CD14-positive monocyte (primary cell): ENCODE measurements around the gene KLHL21. TPM values are rescaled to one million over a fixed set of nuclear protein-coding genes. Genes with fewer than 3 reads are reported as not detected.

Source experiments
- DNase-seq, 3 donors: peaks; one replicate each; pipeline ENCODE4 v3.0.0-alpha.2; 2011 to 2022
- H2AFZ ChIP-seq: 2 replicates; pipeline ENCODE4 v1.6.0; 2012; ENCODE audit warnings: mild to moderate bottlenecking, low read depth, low read length, inconsistent platforms; ENCODE audit not compliant: insufficient read depth, poor library complexity, severe bottlenecking
- H3K27ac ChIP-seq, 2 donors: 1 replicate in 1 of 2; 2 replicates in 1 of 2; pipeline ENCODE4 v1.5.1; 2012 to 2013; ENCODE audit warnings: low read length in 2 of 2, control low read depth in 1 of 2, inconsistent platforms in 1 of 2, low read depth in 1 of 2, mild to moderate bottlenecking in 1 of 2
- H3K27me3 ChIP-seq, 2 donors: one replicate each; pipeline versions ENCODE4 v1.6.0 to v1.6.1; 2011 to 2013; ENCODE audit warnings: low read length in 2 of 2; ENCODE audit not compliant: control insufficient read depth in 2 of 2, insufficient read depth in 2 of 2
- H3K36me3 ChIP-seq, 2 donors: replicated peaks in 1 of 2; 1 replicate in 1 of 2; 2 replicates in 1 of 2; pipeline versions ENCODE4 v1.5.1 to v1.6.1; 2012 to 2013; ENCODE audit warnings: low read length in 2 of 2, control low read depth in 1 of 2, inconsistent platforms in 1 of 2, mild to moderate bottlenecking in 1 of 2; ENCODE audit not compliant: insufficient read depth in 2 of 2, control insufficient read depth in 1 of 2
- H3K4me1 ChIP-seq, 2 donors: 1 replicate in 1 of 2; 2 replicates in 1 of 2; pipeline versions ENCODE4 v1.5.1 to v1.6.1; 2012 to 2013; ENCODE audit warnings: low read length in 2 of 2, control low read depth in 1 of 2, inconsistent platforms in 1 of 2, mild to moderate bottlenecking in 1 of 2, moderate library complexity in 1 of 2; ENCODE audit not compliant: insufficient read depth in 2 of 2, control insufficient read depth in 1 of 2
- H3K4me2 ChIP-seq: replicated peaks from 2 replicates; pipeline ENCODE3; 2012; ENCODE audit warnings: low read length, moderate library complexity, mild to moderate bottlenecking; ENCODE audit not compliant: poor library complexity, severe bottlenecking; ENCODE audit errors: extremely low read depth
- H3K4me3 ChIP-seq, 3 experiments: fragments of 200-600 bp in 1 of 3; sonication (generic) in 1 of 3; replicated peaks in 1 of 3; 1 replicate in 2 of 3; 2 replicates in 1 of 3; pipeline ENCODE4 v1.5.1; 2011 to 2013; ENCODE audit warnings: low read length in 3 of 3, mild to moderate bottlenecking in 3 of 3, control low read depth in 2 of 3, low read depth in 2 of 3, inconsistent platforms in 1 of 3, moderate library complexity in 1 of 3
- H3K79me2 ChIP-seq: 2 replicates; pipeline ENCODE4 v1.6.0; 2012; ENCODE audit warnings: mild to moderate bottlenecking, control low read depth, inconsistent platforms, low read length, moderate library complexity; ENCODE audit not compliant: insufficient read depth
- H3K9ac ChIP-seq: 2 replicates; pipeline ENCODE4 v1.6.0; 2017; ENCODE audit warnings: low read length, mild to moderate bottlenecking; ENCODE audit not compliant: insufficient read depth, poor library complexity, severe bottlenecking
- H3K9me3 ChIP-seq, 2 donors: replicated peaks in 1 of 2; 1 replicate in 1 of 2; 2 replicates in 1 of 2; pipeline versions ENCODE4 v1.5.1 to v1.6.1; 2012 to 2013; ENCODE audit warnings: low read length in 2 of 2, control low read depth in 1 of 2; ENCODE audit not compliant: control insufficient read depth in 1 of 2, insufficient read depth in 1 of 2
- H4K20me1 ChIP-seq: 2 replicates; pipeline ENCODE4 v1.6.0; 2012; ENCODE audit warnings: mild to moderate bottlenecking, low read length, control low read depth, moderate library complexity; ENCODE audit not compliant: insufficient read depth
- H3K27ac Mint-ChIP-seq, 7 donors: one replicate each; pipeline ENCODE4 v1.8.0; 2020; ENCODE audit warnings: mild to moderate bottlenecking in 7 of 7, mixed read lengths in 7 of 7, moderate library complexity in 6 of 7, inconsistent platforms in 2 of 7
- H3K27me3 Mint-ChIP-seq, 3 donors: one replicate each; pipeline ENCODE4 v1.8.0; 2021 to 2022; ENCODE audit warnings: low read depth in 3 of 3, mild to moderate bottlenecking in 3 of 3, mixed read lengths in 3 of 3, moderate library complexity in 3 of 3, inconsistent platforms in 1 of 3
- H3K36me3 Mint-ChIP-seq, 2 donors: one replicate each; pipeline ENCODE4 v1.8.0; 2020; ENCODE audit warnings: mixed read lengths in 2 of 2, inconsistent platforms in 1 of 2, mild to moderate bottlenecking in 1 of 2
- H3K4me1 Mint-ChIP-seq: one replicate; pipeline ENCODE4 v1.8.0; 2020; ENCODE audit warnings: mild to moderate bottlenecking, mixed read lengths
- H3K4me3 Mint-ChIP-seq, 2 donors: one replicate each; pipeline ENCODE4 v1.8.0; 2020; ENCODE audit warnings: mild to moderate bottlenecking in 2 of 2, mixed read lengths in 2 of 2, moderate library complexity in 1 of 2
- H3K9me3 Mint-ChIP-seq, 7 donors: one replicate each; pipeline ENCODE4 v1.8.0; 2020 to 2022; ENCODE audit warnings: mixed read lengths in 7 of 7, mild to moderate bottlenecking in 6 of 7, moderate library complexity in 6 of 7, inconsistent platforms in 2 of 7
- CTCF ChIP-seq: fragments of 200-600 bp; IDR thresholded peaks from one replicate; pipeline ENCODE4 v1.8.0; 2022; ENCODE audit warnings: antibody characterized with exemption, mild to moderate bottlenecking
- WGBS: methylation state at CpG from one replicate; pipeline ENCODE4 v1.1.5; 2013; ENCODE audit warnings: missing lambda C conversion rate; ENCODE audit not compliant: insufficient coverage; 5-methylcytosine and 5-hydroxymethylcytosine counted together
- intact Hi-C, 2 donors: fragments of 100-400 bp; cut with micrococcal nuclease; formaldehyde crosslinking; loops; one replicate each; pipeline versions ENCODE4 v1.15.0 to v1.15.1; 2023
- polyA plus RNA-seq, 3 donors: library from polyadenylated mRNA; depleted of rRNA in 1 of 3; unstranded in 2 of 3; stranded (reverse) in 1 of 3; fragments of 300-500 nt in 2 of 3; fragments of >200 nt in 1 of 3; fragmentation: Illumina TruSeq in 2 of 3; gene quantifications; 1 replicate in 2 of 3; 2 replicates in 1 of 3; pipeline ENCODE4 v1.2.3, GENCODE V29; 2012 to 2021

KLHL21 gene
- polyA plus RNA-seq, 3 donors = 5.9 to 31.0 (median 7.3) TPM

GRCh38 chr1:6557597-6557996 lies 45.1 kb downstream of the KLHL21 start:
- no peaks in the 10 kb centered on the region for H3K36me3 ChIP-seq
- DNase-seq = no peak
- no peak for TF ChIP-seq CTCF
- no peaks in the 10 kb centered on the region for H3K27me3 ChIP-seq
- no peak overlapping the region for H3K9ac ChIP-seq
- Mint-ChIP-seq H3K4me1 (peaks cover 11% of the 10 kb centered on the region), H3K9me3 (peaks cover 0 to 5% (median 0%) of the 10 kb centered on the region in 7 donors), H3K27ac (no peak overlapping the region), H3K4me3 (no peak overlapping the region), H3K27me3 (peaks cover under 1 to 6% (median 3%) of the 10 kb centered on the region in 3 donors), H3K36me3 (peaks cover 0 to under 1% of the 10 kb centered on the region in 2 donors)
- H2AFZ ChIP-seq = no peak overlapping the region
- no peaks in the 10 kb centered on the region for H3K9me3 ChIP-seq
- no peak overlapping the region for H3K4me2 ChIP-seq
- intact Hi-C loops = loop anchor here (5.0 to 10.0 kb wide), 2 partner anchors 65 to 163 kb away; partner anchors contain the start of genes ACOT7 (in 1 of the 2) and THAP3 (in 1 of the 2)
- WGBS = no CpG with 5 or more reads among the region's 1 CpG
- no peak overlapping the region for H3K27ac ChIP-seq
- H3K79me2 ChIP-seq = peaks cover 16% of the 10 kb centered on the region
- no peaks in the 10 kb centered on the region for H4K20me1 ChIP-seq
- H3K4me3 ChIP-seq = no peak overlapping the region
- H3K4me1 ChIP-seq = peaks cover 14 to 22% of the 10 kb centered on the region in 2 donors

- no peaks in the 10 kb centered on the region for H3K27me3 ChIP-seq
- no peaks in the 10 kb centered on the region for H4K20me1 ChIP-seq
- peaks cover 16% of the 10 kb centered on the region for H3K79me2 ChIP-seq
- H3K4me3 ChIP-seq = peak within 1 kb of the TSS; percentile 76 to 94 (median 87)
- H3K27ac Mint-ChIP-seq = peak within 1 kb of the TSS in 5 of 7 donors; percentile 13 to 68 (median 35)
- peak within 1 kb of the TSS; percentile 96 for H3K4me2 ChIP-seq
- 92% methylated on average over 18 of the region's 19 CpGs for WGBS
- no peak for TF ChIP-seq CTCF
- H2AFZ ChIP-seq = peak within 1 kb of the TSS; percentile 98
- peaks cover 3 to 20% of the 10 kb centered on the region in 2 donors for H3K36me3 Mint-ChIP-seq
- peaks cover 4 to 5% of the 10 kb centered on the region in 2 donors for H3K36me3 ChIP-seq
- peak within 1 kb of the TSS; percentile 73 to 88 for H3K4me3 Mint-ChIP-seq
- peak within 1 kb of the TSS in 1 of 2 donors; percentile 83 for H3K27ac ChIP-seq
- H3K27me3 Mint-ChIP-seq = peaks cover 0 to 1% (median 0%) of the 10 kb centered on the region in 3 donors
- H3K4me1 Mint-ChIP-seq = peaks cover 11% of the 10 kb centered on the region
- no peaks in the 10 kb centered on the region for H3K9me3 Mint-ChIP-seq
- no peaks in the 10 kb centered on the region for H3K9me3 ChIP-seq
- peak within 1 kb of the TSS; percentile 98 for H3K9ac ChIP-seq
- no peak for DNase-seq
- H3K4me1 ChIP-seq = peaks cover 14 to 22% of the 10 kb centered on the region in 2 donors
- intact Hi-C loops = loop anchor here (2.0 to 10.0 kb wide), 4 partner anchors 67 to 160 kb away; partner anchors contain the start of genes THAP3 (in 2 of the 2), ACOT7 (in 1 of the 2) and DNAJC11 (in 1 of the 2)
Measured at GRCh38 chr1:6554907-6555778, 47.5 kb downstream of the KLHL21 start, which contains the start of gene TAS1R1. TSS of gene TAS1R1 (plus strand) at chr1:6555307. CDS start at chr1:6555374, 67 bp downstream.
